GM21576 (cell line): ENCODE results near the gene PTPRO.

Experiments used
- ATAC-seq: cut with Tn5 transposase; IDR thresholded peaks from one replicate; pipeline ENCODE4 v1.9.1; 2021; ENCODE audit warnings: mild to moderate bottlenecking, moderate library complexity; ENCODE audit not compliant: unreplicated experiment

The PTPRO gene

GRCh38 chr12:15322164-15323061 is at the start of gene PTPRO:
TSS of gene PTPRO (plus strand) at chr12:15322508.
- no peak for ATAC-seq

- no peak for ATAC-seq
Observed at GRCh38 chr12:15273896-15274295, 48.4 kb upstream of the PTPRO start.

GRCh38 chr12:15274561-15274967 is 47.7 kb upstream of the PTPRO start:
- ATAC-seq, result no peak

- ATAC-seq, result no peak
Observed at GRCh38 chr12:15276088-15276698, 46.1 kb upstream of the PTPRO start.

GRCh38 chr12:15278816-15279658 is 43.3 kb upstream of the PTPRO start:
- peak; percentile 78 for ATAC-seq

GRCh38 chr12:15280930-15281329 is 41.4 kb upstream of the PTPRO start:
- no peak for ATAC-seq

- no peak for ATAC-seq
Observed at GRCh38 chr12:15289192-15289591, 33.1 kb upstream of the PTPRO start.

- ATAC-seq, result no peak
Observed at GRCh38 chr12:15293731-15294130, 28.6 kb upstream of the PTPRO start.

- ATAC-seq, result no peak
Observed at GRCh38 chr12:15299947-15300346, 22.4 kb upstream of the PTPRO start.

GRCh38 chr12:15304296-15304695 is 18.0 kb upstream of the PTPRO start:
- no peak for ATAC-seq

- no peak for ATAC-seq
Observed at GRCh38 chr12:15306605-15307004, 15.7 kb upstream of the PTPRO start.

- ATAC-seq, result no peak
Observed at GRCh38 chr12:15307079-15307478, 15.2 kb upstream of the PTPRO start.

- no peak for ATAC-seq
Observed at GRCh38 chr12:15318841-15319240, 3.5 kb upstream of the PTPRO start.

- no peak for ATAC-seq
Observed at GRCh38 chr12:15320881-15321280, 1.4 kb upstream of the PTPRO start.

- no peak for ATAC-seq
Observed at GRCh38 chr12:15323480-15323879, 1.2 kb downstream of the PTPRO start.

- no peak for ATAC-seq
Observed at GRCh38 chr12:15329891-15330290, 7.6 kb downstream of the PTPRO start.

- ATAC-seq, result no peak
Observed at GRCh38 chr12:15334225-15334624, 11.9 kb downstream of the PTPRO start.

- ATAC-seq, result no peak
Observed at GRCh38 chr12:15335959-15336358, 13.7 kb downstream of the PTPRO start.

- ATAC-seq, result no peak
Observed at GRCh38 chr12:15336768-15337553, 14.7 kb downstream of the PTPRO start.

- ATAC-seq, result no peak
Observed at GRCh38 chr12:15341371-15341770, 19.1 kb downstream of the PTPRO start.

GRCh38 chr12:15344561-15344960 is 22.3 kb downstream of the PTPRO start:
- no peak for ATAC-seq
